K562 (cell line): Measurements from ENCODE around the gene TTC8. TPM values are rescaled to one million over a fixed set of nuclear protein-coding genes. Genes with fewer than 3 reads are reported as not detected.

ENCODE experiments used
- ATAC-seq: fragments of 200-7000 bp; cut with Tn5 transposase; 3 replicates; pipeline ENCODE4 v1.9.1; 2020; ENCODE audit warnings: moderate library complexity
- BruUV-seq: library from RNA; stranded (reverse); fragments of 400-500 nt; replicated peaks from 2 replicates; lab custom pipeline; 2021; lab: Mats Ljungman, UMichigan
- CTCF ChIA-PET: fragments of 300-600 bp; formaldehyde crosslinking; extraction: SDS; loops from one replicate; lab custom pipeline; 2021; ENCODE audit warnings: low intra/inter-chr PET ratio; lab: Yijun Ruan, JAX
- POLR2A ChIA-PET: fragments of 300-600, 350-650 bp; sonication (Branson Sonifier 250); formaldehyde crosslinking; extraction: SDS; loops from one replicate; lab custom pipeline; 2021; ENCODE audit warnings: antibody characterized with exemption, inconsistent platforms; lab: Yijun Ruan, JAX
- DNase-seq, 4 experiments: peaks; one replicate each; pipeline versions ENCODE4 v3.0.0 to v3.0.0-alpha.2; 2011 to 2018; ENCODE audit warnings: low spot score in 3 of 4, mixed read lengths in 3 of 4; ENCODE audit errors: extremely low read depth in 1 of 4
- FAIRE-seq: peaks from 2 replicates; lab custom pipeline; 2011; peaks lifted over from hg19 to GRCh38; lab: Jason Lieb, UNC
- H2AFZ ChIP-seq: 2 replicates; pipeline ENCODE4 v1.6.0; 2011; ENCODE audit warnings: low read depth, low read length, control low read depth, inconsistent platforms
- H3K27ac ChIP-seq: fragments of 200-600 bp; 3 replicates; pipeline ENCODE4 v1.8.0; 2011; ENCODE audit warnings: low read depth, mild to moderate bottlenecking, control low read depth, inconsistent platforms, low read length, moderate library complexity, mixed read lengths; ENCODE audit errors: extremely low read depth
- H3K27me3 ChIP-seq, 2 experiments: fragments of 300-600 bp in 1 of 2; 2 replicates in 1 of 2; 3 replicates in 1 of 2; pipeline versions ENCODE4 v1.6.0 to v1.8.0; 2011; ENCODE audit warnings: inconsistent platforms in 2 of 2, low read length in 2 of 2, mild to moderate bottlenecking in 1 of 2, mixed read lengths in 1 of 2, moderate library complexity in 1 of 2; ENCODE audit not compliant: control insufficient read depth in 2 of 2, insufficient read depth in 2 of 2
- H3K36me3 ChIP-seq: fragments of 300-600 bp; 3 replicates; pipeline ENCODE4 v1.8.0; 2011; ENCODE audit warnings: mild to moderate bottlenecking, low read length, inconsistent platforms; ENCODE audit not compliant: control insufficient read depth, insufficient read depth
- H3K4me1 ChIP-seq, 2 experiments: fragments of 200-600 bp in 1 of 2; replicated peaks in 1 of 2; 2 replicates in 1 of 2; 3 replicates in 1 of 2; pipeline versions ENCODE4 v1.5.1 to v1.8.0; 2011; ENCODE audit warnings: inconsistent platforms in 2 of 2, low read length in 2 of 2, mild to moderate bottlenecking in 1 of 2, mixed read lengths in 1 of 2, moderate library complexity in 1 of 2; ENCODE audit not compliant: control insufficient read depth in 2 of 2, insufficient read depth in 2 of 2
- H3K4me2 ChIP-seq: 2 replicates; pipeline ENCODE4 v1.6.1; 2011; ENCODE audit warnings: low read length, control low read depth, inconsistent platforms, mixed read lengths; ENCODE audit not compliant: insufficient read depth
- H3K4me3 ChIP-seq: fragments of 200-600 bp; sonication (generic), shearing (Covaris generic); 2 replicates; pipeline ENCODE4 v1.5.1; 2016; ENCODE audit warnings: control low read depth, inconsistent platforms
- H3K79me2 ChIP-seq: fragments of 200-600 bp; 3 replicates; pipeline ENCODE4 v1.8.0; 2011; ENCODE audit warnings: low read length, inconsistent platforms; ENCODE audit not compliant: control insufficient read depth, insufficient read depth
- H3K9ac ChIP-seq, 2 experiments: 2 replicates each; pipeline versions ENCODE4 v1.6.0 to v1.6.1; 2011; ENCODE audit warnings: low read depth in 2 of 2, low read length in 2 of 2, control low read depth in 1 of 2, inconsistent platforms in 1 of 2, mild to moderate bottlenecking in 1 of 2, mixed read lengths in 1 of 2; ENCODE audit not compliant: insufficient read depth in 1 of 2
- H3K9me1 ChIP-seq: one replicate; pipeline ENCODE4 v1.6.0; 2011; ENCODE audit warnings: inconsistent platforms, mild to moderate bottlenecking, low read length, moderate library complexity; ENCODE audit not compliant: control insufficient read depth, insufficient read depth
- H3K9me3 ChIP-seq: replicated peaks from 2 replicates; pipeline ENCODE4 v1.5.1; 2011; ENCODE audit warnings: low read depth, low read length, inconsistent platforms; ENCODE audit not compliant: control insufficient read depth, insufficient read depth
- H4K20me1 ChIP-seq: replicated peaks from 2 replicates; pipeline ENCODE4 v1.6.1; 2011; ENCODE audit warnings: low read length, inconsistent platforms, mixed read lengths; ENCODE audit not compliant: control insufficient read depth, insufficient read depth
- BRCA1 ChIP-seq, 2 experiments: fragments of 450-650 bp in 1 of 2; sonication (generic) in 1 of 2; formaldehyde crosslinking in 1 of 2; IDR thresholded peaks; 2 replicates each; pipeline versions ENCODE4 v1.5.0 to v1.6.1; 2017 to 2020; ENCODE audit warnings: mild to moderate bottlenecking in 1 of 2, missing genetic modification reagents in 1 of 2
- CC2D1A ChIP-seq: fragments of 450-650 bp; IDR thresholded peaks from 2 replicates; pipeline ENCODE4 v1.6.1; 2017; ENCODE audit warnings: mild to moderate bottlenecking
- FIP1L1 ChIP-seq: fragments of 200-400 bp; formaldehyde crosslinking; IDR thresholded peaks from 2 replicates; pipeline ENCODE4 v1.6.1; 2018; ENCODE audit warnings: mild to moderate bottlenecking, low read depth, low read length; ENCODE audit not compliant: poor library complexity, severe bottlenecking
- HNRNPH1 ChIP-seq: fragments of 200-400 bp; formaldehyde crosslinking; optimal IDR thresholded peaks from 2 replicates; pipeline ENCODE3; 2017; ENCODE audit warnings: low read depth, mild to moderate bottlenecking, low read length, moderate library complexity
- IFI16 ChIP-seq: fragments of 250-450 bp; sonication (Bioruptor Pico); IDR thresholded peaks from 2 replicates; pipeline ENCODE4 v2.1.2; 2022; ENCODE audit warnings: mild to moderate bottlenecking, inconsistent platforms
- LCOR ChIP-seq: sonication (generic); formaldehyde crosslinking; IDR thresholded peaks from 2 replicates; pipeline ENCODE4 v1.8.0; 2022; ENCODE audit warnings: mild to moderate bottlenecking, missing genetic modification reagents
- MAFK ChIP-seq: IDR thresholded peaks from 2 replicates; pipeline ENCODE4 v1.6.1; 2011; ENCODE audit warnings: low read length, improper control_type of control experiment
- MBD2 ChIP-seq: sonication (generic); IDR thresholded peaks from 2 replicates; pipeline ENCODE4 v1.6.1; 2016; ENCODE audit warnings: low read depth, borderline replicate concordance
- MLLT1 ChIP-seq, 2 experiments: fragments of 450-650 bp; IDR thresholded peaks; 2 replicates each; pipeline ENCODE4 v1.6.1; 2016
- MTA1 ChIP-seq: fragments of 450-650 bp; IDR thresholded peaks from 2 replicates; pipeline ENCODE4 v1.6.1; 2017; ENCODE audit warnings: borderline replicate concordance
- NCOR1 ChIP-seq: fragments of 450-650 bp; IDR thresholded peaks from 2 replicates; pipeline ENCODE4 v1.6.1; 2016; ENCODE audit warnings: mild to moderate bottlenecking, moderate library complexity
- SIN3A ChIP-seq, 2 experiments: fragments of 150-350 bp in 1 of 2; IDR thresholded peaks; 2 replicates each; pipeline ENCODE4 v1.6.1; 2011 to 2016; ENCODE audit warnings: borderline replicate concordance in 2 of 2, low read depth in 2 of 2, low read length in 2 of 2, mild to moderate bottlenecking in 2 of 2, moderate library complexity in 2 of 2; ENCODE audit not compliant: control insufficient read depth in 1 of 2
- SMAD2 ChIP-seq: fragments of 150-350 bp; IDR thresholded peaks from 2 replicates; pipeline ENCODE4 v1.6.1; 2014; ENCODE audit warnings: low read depth, mild to moderate bottlenecking, low read length
- STAT5A ChIP-seq: IDR thresholded peaks from 2 replicates; pipeline ENCODE4 v1.6.1; 2012; ENCODE audit warnings: low read length, inconsistent platforms, borderline replicate concordance
- ZNF253 ChIP-seq: fragments of 250-450 bp; sonication (Bioruptor Pico); conservative IDR thresholded peaks from 2 replicates; pipeline ENCODE4 v1.6.1; 2021; ENCODE audit warnings: mild to moderate bottlenecking
- ZNF280B ChIP-seq: fragments of 250-450 bp; sonication (Bioruptor Pico); IDR thresholded peaks from 2 replicates; pipeline ENCODE4 v1.5.1; 2021; ENCODE audit warnings: mild to moderate bottlenecking
- ZNF75A ChIP-seq: fragments of 450-650 bp; formaldehyde crosslinking; IDR thresholded peaks from 2 replicates; pipeline ENCODE4 v1.4.0; 2020; ENCODE audit warnings: mild to moderate bottlenecking
- WGBS: fragments of 100-300 bp; shearing (Covaris generic); methylation state at CpG from one replicate; pipeline ENCODE4 v1.1.6; 2016; ENCODE audit warnings: low coverage, mixed read lengths; ENCODE audit not compliant: insufficient coverage; ENCODE audit errors: missing lambda C conversion rate; 5-methylcytosine and 5-hydroxymethylcytosine counted together
- in situ Hi-C: fragments of 300-500 bp; cut with MboI; formaldehyde crosslinking; loops from 4 replicates; pipeline ENCODE4 v1.15.0; 2018; ENCODE audit warnings: inconsistent platforms, mixed read lengths
- intact Hi-C: fragments of 100-400 bp; cut with micrococcal nuclease; formaldehyde crosslinking; loops from 2 replicates; pipeline ENCODE4 v1.14.2; 2022
- polyA plus RNA-seq, 8 experiments: library from polyadenylated mRNA; depleted of rRNA in 4 of 8; stranded (reverse) in 5 of 8; unstranded in 3 of 8; fragments of >200 nt; fragmentation: Nextera tagmentation in 2 of 8; fragmentation: Illumina TruSeq in 1 of 8; extraction: Ambion mirVana in 2 of 8; extraction: Trizol in 1 of 8; gene quantifications; 2 replicates each; pipeline versions ENCODE4 v1.2.1 to v1.2.3, GENCODE V29; 2011 to 2014; ENCODE audit warnings: inconsistent platforms in 1 of 8, missing spikeins in 1 of 8
- total RNA-seq, 7 experiments: library from RNA; depleted of rRNA in 6 of 7; stranded (reverse); fragments of >200 nt in 6 of 7; fragmentation: Illumina TruSeq in 2 of 7; extraction: Trizol in 2 of 7; gene quantifications; 2 replicates each; pipeline versions ENCODE4 v1.2.1 to v1.2.3, GENCODE V29; 2011 to 2021; ENCODE audit warnings: low replicate concordance in 1 of 7
- TF ChIP-seq, protein P1 (sequence below), 2 experiments: fragments of 450-650 bp in 1 of 2; IDR thresholded peaks; 2 replicates each; pipeline ENCODE4 v1.6.1; 2011 to 2017; ENCODE audit warnings: low read depth in 2 of 2, antibody characterized with exemption in 1 of 2, borderline replicate concordance in 1 of 2, low read length in 1 of 2, mild to moderate bottlenecking in 1 of 2, mixed read lengths in 1 of 2; ENCODE audit not compliant: control insufficient read depth in 1 of 2

The TTC8 gene
- total and polyA plus RNA-seq, 9 of the 15 experiments (the other 6 are each of a cell fraction or from before 2014, with no cell fraction given), result 7.3 to 22.7 (median 9.6) TPM

DNA sequence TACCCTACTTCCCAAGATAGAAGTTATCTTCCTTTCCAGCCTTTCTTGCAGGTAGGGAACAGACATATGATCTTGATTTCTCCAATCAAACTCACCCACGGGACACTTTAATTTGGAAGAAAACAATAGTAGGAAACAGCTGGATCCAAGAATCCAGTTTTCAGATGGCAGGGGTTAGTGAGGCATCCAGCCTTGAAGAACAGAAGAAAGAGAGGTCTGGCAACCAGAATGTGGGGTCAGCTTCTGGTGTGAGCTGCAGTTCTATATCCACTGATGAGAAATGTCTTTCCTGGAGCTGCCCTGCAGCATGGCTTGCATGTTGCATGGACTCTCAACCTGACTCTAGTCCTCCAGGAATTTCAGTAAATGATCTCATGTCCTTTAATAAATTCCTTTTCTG is 83.8 kb downstream of the TTC8 start:
- no peaks in the 10 kb centered on the region for H4K20me1 ChIP-seq
- H3K9ac ChIP-seq, result no peak overlapping the region
- H3K4me2 ChIP-seq, result no peak overlapping the region
- intact Hi-C loops (no loop called here), in situ Hi-C loops (no loop called here)
- H3K36me3 ChIP-seq, result no peaks in the 10 kb centered on the region
- no peaks in the 10 kb centered on the region for H3K27me3 ChIP-seq
- no TSS peak for BruUV-seq
- H3K9me3 ChIP-seq, result no peaks in the 10 kb centered on the region
- CTCF ChIA-PET, result no interaction called here
- H3K9me1 ChIP-seq, result no peaks in the 10 kb centered on the region
- POLR2A ChIA-PET, result no interaction called here
- DNase-seq (no peak), FAIRE-seq (no peak), ATAC-seq (no peak)
- WGBS, result 0% methylated on average over 1 of the region's 1 CpG
- H3K4me3 ChIP-seq, result no peak overlapping the region
- TF ChIP-seq STAT5A (no peak), HNRNPH1 (no peak), SIN3A (IDR thresholded peaks at IDR 0.05; ENCODE audit: borderline replicate concordance in 2 of 2, control insufficient read depth in 1 of 2, low read depth in 2 of 2, low read length in 2 of 2) (no peak), SMAD2 (no peak), ZNF253 (CRISPR knock-in tag) (no peak), ZNF75A (CRISPR knock-in tag) (no peak), LCOR (no peak), NCOR1 (no peak), MLLT1 (IDR thresholded peaks at IDR 0.05) (no peak), IFI16 (CRISPR knock-in tag) (no peak), CC2D1A (no peak), FIP1L1 (no peak), BRCA1 (IDR thresholded peaks at IDR 0.05) (no peak), BRCA1 (CRISPR knock-in tag; IDR thresholded peaks at IDR 0.05) (no peak), MTA1 (no peak), MBD2 (no peak), MAFK (no peak), ZNF280B (CRISPR knock-in tag) (no peak)
- TF ChIP-seq, protein P1, sequence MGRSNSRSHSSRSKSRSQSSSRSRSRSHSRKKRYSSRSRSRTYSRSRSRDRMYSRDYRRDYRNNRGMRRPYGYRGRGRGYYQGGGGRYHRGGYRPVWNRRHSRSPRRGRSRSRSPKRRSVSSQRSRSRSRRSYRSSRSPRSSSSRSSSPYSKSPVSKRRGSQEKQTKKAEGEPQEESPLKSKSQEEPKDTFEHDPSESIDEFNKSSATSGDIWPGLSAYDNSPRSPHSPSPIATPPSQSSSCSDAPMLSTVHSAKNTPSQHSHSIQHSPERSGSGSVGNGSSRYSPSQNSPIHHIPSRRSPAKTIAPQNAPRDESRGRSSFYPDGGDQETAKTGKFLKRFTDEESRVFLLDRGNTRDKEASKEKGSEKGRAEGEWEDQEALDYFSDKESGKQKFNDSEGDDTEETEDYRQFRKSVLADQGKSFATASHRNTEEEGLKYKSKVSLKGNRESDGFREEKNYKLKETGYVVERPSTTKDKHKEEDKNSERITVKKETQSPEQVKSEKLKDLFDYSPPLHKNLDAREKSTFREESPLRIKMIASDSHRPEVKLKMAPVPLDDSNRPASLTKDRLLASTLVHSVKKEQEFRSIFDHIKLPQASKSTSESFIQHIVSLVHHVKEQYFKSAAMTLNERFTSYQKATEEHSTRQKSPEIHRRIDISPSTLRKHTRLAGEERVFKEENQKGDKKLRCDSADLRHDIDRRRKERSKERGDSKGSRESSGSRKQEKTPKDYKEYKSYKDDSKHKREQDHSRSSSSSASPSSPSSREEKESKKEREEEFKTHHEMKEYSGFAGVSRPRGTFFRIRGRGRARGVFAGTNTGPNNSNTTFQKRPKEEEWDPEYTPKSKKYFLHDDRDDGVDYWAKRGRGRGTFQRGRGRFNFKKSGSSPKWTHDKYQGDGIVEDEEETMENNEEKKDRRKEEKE (IDR thresholded peaks at IDR 0.05; ENCODE audit: borderline replicate concordance in 1 of 2, control insufficient read depth in 1 of 2, low read depth in 2 of 2, low read length in 1 of 2), result no peak
- H3K4me1 ChIP-seq, result no peaks in the 10 kb centered on the region
- H3K27ac ChIP-seq, result no peak overlapping the region
- no peaks in the 10 kb centered on the region for H3K79me2 ChIP-seq
- no peak overlapping the region for H2AFZ ChIP-seq
